GM23338 (cell line): ENCODE data around the gene SREK1.

Experiments
- CREB1 ChIP-seq: fragments of 250-450 bp; sonication (Bioruptor Pico); IDR thresholded peaks from 2 replicates; pipeline ENCODE4 v1.5.0; 2020; ENCODE audit warnings: low read depth, mild to moderate bottlenecking, moderate library complexity
- CTCF ChIP-seq, 2 experiments: fragments of 200-600 bp in 1 of 2; sonication (generic) in 1 of 2; conservative IDR thresholded peaks; 2 replicates each; pipeline versions ENCODE4 v1.5.1 to v1.6.1; 2016 to 2017; ENCODE audit warnings: antibody characterized with exemption in 2 of 2, low read depth in 2 of 2, mild to moderate bottlenecking in 2 of 2, moderate library complexity in 1 of 2
- ETS1 ChIP-seq: IDR thresholded peaks from 2 replicates; pipeline ENCODE4 v1.6.1; 2016; ENCODE audit warnings: antibody characterized with exemption
- EZH2 ChIP-seq: fragments of 200-600 bp; sonication (generic); IDR thresholded peaks from one replicate; pipeline ENCODE4 v1.8.0; 2017; ENCODE audit warnings: antibody characterized with exemption, mild to moderate bottlenecking, low read depth; ENCODE audit not compliant: unreplicated experiment
- EZH2phosphoT487 ChIP-seq: fragments of 200-600 bp; sonication (generic); IDR thresholded peaks from one replicate; pipeline ENCODE4 v1.8.1; 2018; ENCODE audit warnings: antibody characterized with exemption; ENCODE audit not compliant: unreplicated experiment
- JUNB ChIP-seq: IDR thresholded peaks from one replicate; pipeline ENCODE4 v1.6.1; 2016; ENCODE audit warnings: antibody characterized with exemption; ENCODE audit not compliant: unreplicated experiment
- NANOG ChIP-seq: IDR thresholded peaks from 2 replicates; pipeline ENCODE4 v1.6.1; 2016; ENCODE audit warnings: antibody characterized with exemption, borderline replicate concordance
- POLR2AphosphoS5 ChIP-seq: IDR thresholded peaks from 2 replicates; pipeline ENCODE4 v1.6.1; 2016; ENCODE audit warnings: antibody characterized with exemption, low read depth
- REST ChIP-seq: IDR thresholded peaks from one replicate; pipeline ENCODE4 v1.6.1; 2018; ENCODE audit warnings: antibody characterized with exemption; ENCODE audit not compliant: unreplicated experiment
- STAT1 ChIP-seq: IDR thresholded peaks from one replicate; pipeline ENCODE4 v1.6.1; 2016; ENCODE audit warnings: antibody characterized with exemption; ENCODE audit not compliant: unreplicated experiment
- ZNF114 ChIP-seq: fragments of 250-450 bp; sonication (Bioruptor Pico); IDR thresholded peaks from 2 replicates; pipeline ENCODE4 v1.5.0; 2020; ENCODE audit warnings: mild to moderate bottlenecking, moderate library complexity
- ZNF331 ChIP-seq: fragments of 250-450 bp; sonication (Bioruptor Pico); IDR thresholded peaks from 2 replicates; pipeline ENCODE4 v1.5.0; 2020; ENCODE audit warnings: low read depth, mild to moderate bottlenecking, moderate library complexity
- ZNF462 ChIP-seq: fragments of 250-450 bp; sonication (Bioruptor Pico); IDR thresholded peaks from 2 replicates; pipeline ENCODE4 v1.5.0; 2020; ENCODE audit warnings: mild to moderate bottlenecking, moderate library complexity

GRCh38 chr5:66193419-66193818, 49.3 kb downstream of the SREK1 start:
- TF ChIP-seq CTCF (conservative IDR thresholded peaks at IDR 0.05; ENCODE audit: low read depth in 2 of 2) = no peak
- TF ChIP-seq REST = no peak
- TF ChIP-seq ZNF462 = no peak
- no peak for TF ChIP-seq CREB1 (CRISPR knock-in tag)
- no peak for TF ChIP-seq JUNB
- TF ChIP-seq EZH2 = no peak
- TF ChIP-seq POLR2AphosphoS5 = no peak
- no peak for TF ChIP-seq EZH2phosphoT487
- TF ChIP-seq NANOG = no peak
- no peak for TF ChIP-seq ZNF331 (CRISPR knock-in tag)
- no peak for TF ChIP-seq ZNF114 (CRISPR knock-in tag)
- TF ChIP-seq STAT1 = no peak
- no peak for TF ChIP-seq ETS1
